Loucy (cell line): ENCODE results near the gene MAPT.

Experiments used
- H2AFZ ChIP-seq: fragments of 200-600 bp; sonication (generic); 2 replicates; pipeline ENCODE4 v1.6.0; 2016; ENCODE audit warnings: antibody characterized with exemption, mild to moderate bottlenecking, low read length, moderate library complexity
- H3F3A ChIP-seq: fragments of 200-600 bp; 2 replicates; pipeline ENCODE4 v1.6.0; 2016; ENCODE audit warnings: antibody characterized with exemption, low read depth, mild to moderate bottlenecking
- H3K27me3 ChIP-seq: fragments of 200-600 bp; sonication (generic); 2 replicates; pipeline ENCODE4 v1.6.1; 2014; ENCODE audit warnings: low read length, mild to moderate bottlenecking; ENCODE audit not compliant: insufficient read depth, poor library complexity, severe bottlenecking
- H3K36me3 ChIP-seq: fragments of 200-600 bp; sonication (generic); 2 replicates; pipeline ENCODE4 v1.6.1; 2016; ENCODE audit warnings: low read length; ENCODE audit not compliant: insufficient read depth
- H3K4me1 ChIP-seq: fragments of 200-600 bp; sonication (generic); 2 replicates; pipeline ENCODE4 v1.5.1; 2014; ENCODE audit warnings: low read length, mild to moderate bottlenecking; ENCODE audit not compliant: insufficient read depth, poor library complexity, severe bottlenecking
- H3K4me2 ChIP-seq: fragments of 200-600 bp; sonication (generic); 2 replicates; pipeline ENCODE4 v1.6.0; 2014; ENCODE audit warnings: antibody characterized with exemption, low read length, low read depth, mild to moderate bottlenecking; ENCODE audit not compliant: poor library complexity, severe bottlenecking
- H3K4me3 ChIP-seq: fragments of 200-600 bp; sonication (generic); 2 replicates; pipeline ENCODE4 v1.5.1; 2014; ENCODE audit warnings: low read length, mild to moderate bottlenecking, mixed read lengths; ENCODE audit not compliant: poor library complexity, severe bottlenecking
- H3K79me2 ChIP-seq: fragments of 200-600 bp; sonication (generic); 2 replicates; pipeline ENCODE4 v1.6.1; 2014; ENCODE audit warnings: low read length; ENCODE audit not compliant: insufficient read depth
- H3K9ac ChIP-seq: fragments of 200-600 bp; sonication (generic); 2 replicates; pipeline ENCODE4 v1.6.0; 2014; ENCODE audit warnings: mild to moderate bottlenecking, low read depth, low read length, moderate library complexity; ENCODE audit not compliant: poor library complexity, severe bottlenecking
- H3K9me2 ChIP-seq: fragments of 200-600 bp; sonication (generic); replicated peaks from 2 replicates; pipeline ENCODE4 v1.6.1; 2016; ENCODE audit warnings: low read depth, low read length, mixed read lengths
- H3K9me3 ChIP-seq: fragments of 200-600 bp; sonication (generic); 2 replicates; pipeline ENCODE4 v1.6.1; 2014; ENCODE audit warnings: mild to moderate bottlenecking, antibody characterized with exemption, low read length, low read depth; ENCODE audit not compliant: insufficient read depth
- H4K20me1 ChIP-seq: fragments of 200-600 bp; sonication (generic); 2 replicates; pipeline ENCODE4 v1.6.0; 2014; ENCODE audit warnings: antibody characterized with exemption, low read length, mild to moderate bottlenecking; ENCODE audit not compliant: insufficient read depth, poor library complexity, severe bottlenecking
- EZH2phosphoT487 ChIP-seq: fragments of 200-600 bp; IDR thresholded peaks from 2 replicates; pipeline ENCODE4 v1.6.1; 2018; ENCODE audit warnings: antibody characterized with exemption, mild to moderate bottlenecking, moderate library complexity, borderline replicate concordance
- TF ChIP-seq, protein P1 (sequence below): fragments of 200-600 bp; sonication (generic); conservative IDR thresholded peaks from 2 replicates; pipeline ENCODE4 v1.5.1; 2014; ENCODE audit warnings: mild to moderate bottlenecking, antibody characterized with exemption, low read length

Gene MAPT

DNA sequence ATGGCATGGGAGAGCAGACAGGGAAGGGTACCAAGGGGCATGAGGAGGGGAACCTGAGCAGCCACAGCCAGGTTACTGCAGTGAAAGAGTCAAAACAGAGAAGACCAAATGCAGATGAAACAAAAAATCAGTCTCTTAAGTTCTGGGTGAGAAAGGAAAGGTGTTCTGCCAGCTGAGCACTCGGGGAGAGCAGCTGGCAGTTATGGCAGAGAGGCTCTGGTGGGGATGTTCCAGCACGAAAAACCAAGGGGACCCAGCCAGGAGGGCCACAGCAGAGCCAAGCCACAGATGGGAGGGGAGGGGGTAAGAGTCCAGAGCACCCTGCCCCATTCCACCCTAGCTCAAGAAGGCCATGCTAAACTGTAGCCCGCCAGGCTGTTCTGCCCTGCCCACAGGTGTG is 136.4 kb downstream of the MAPT start:
- Histone ChIP-seq H3K27me3 (no peaks in the 10 kb centered on the region), H3K4me2 (no peak overlapping the region), H3K9me2 (no peaks in the 10 kb centered on the region), H3K4me3 (no peak overlapping the region), H2AFZ (no peak overlapping the region), H3K9me3 (no peaks in the 10 kb centered on the region), H3K36me3 (peaks cover 70% of the 10 kb centered on the region; the same call in 1 of the 2 replicates), H3K9ac (no peak overlapping the region), H3K4me1 (no peaks in the 10 kb centered on the region), H4K20me1 (no peaks in the 10 kb centered on the region), H3K79me2 (no peaks in the 10 kb centered on the region), H3F3A (no peaks in the 10 kb centered on the region)
- TF ChIP-seq, protein P1, sequence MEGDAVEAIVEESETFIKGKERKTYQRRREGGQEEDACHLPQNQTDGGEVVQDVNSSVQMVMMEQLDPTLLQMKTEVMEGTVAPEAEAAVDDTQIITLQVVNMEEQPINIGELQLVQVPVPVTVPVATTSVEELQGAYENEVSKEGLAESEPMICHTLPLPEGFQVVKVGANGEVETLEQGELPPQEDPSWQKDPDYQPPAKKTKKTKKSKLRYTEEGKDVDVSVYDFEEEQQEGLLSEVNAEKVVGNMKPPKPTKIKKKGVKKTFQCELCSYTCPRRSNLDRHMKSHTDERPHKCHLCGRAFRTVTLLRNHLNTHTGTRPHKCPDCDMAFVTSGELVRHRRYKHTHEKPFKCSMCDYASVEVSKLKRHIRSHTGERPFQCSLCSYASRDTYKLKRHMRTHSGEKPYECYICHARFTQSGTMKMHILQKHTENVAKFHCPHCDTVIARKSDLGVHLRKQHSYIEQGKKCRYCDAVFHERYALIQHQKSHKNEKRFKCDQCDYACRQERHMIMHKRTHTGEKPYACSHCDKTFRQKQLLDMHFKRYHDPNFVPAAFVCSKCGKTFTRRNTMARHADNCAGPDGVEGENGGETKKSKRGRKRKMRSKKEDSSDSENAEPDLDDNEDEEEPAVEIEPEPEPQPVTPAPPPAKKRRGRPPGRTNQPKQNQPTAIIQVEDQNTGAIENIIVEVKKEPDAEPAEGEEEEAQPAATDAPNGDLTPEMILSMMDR, result no peak
- TF ChIP-seq EZH2phosphoT487, result no peak

DNA sequence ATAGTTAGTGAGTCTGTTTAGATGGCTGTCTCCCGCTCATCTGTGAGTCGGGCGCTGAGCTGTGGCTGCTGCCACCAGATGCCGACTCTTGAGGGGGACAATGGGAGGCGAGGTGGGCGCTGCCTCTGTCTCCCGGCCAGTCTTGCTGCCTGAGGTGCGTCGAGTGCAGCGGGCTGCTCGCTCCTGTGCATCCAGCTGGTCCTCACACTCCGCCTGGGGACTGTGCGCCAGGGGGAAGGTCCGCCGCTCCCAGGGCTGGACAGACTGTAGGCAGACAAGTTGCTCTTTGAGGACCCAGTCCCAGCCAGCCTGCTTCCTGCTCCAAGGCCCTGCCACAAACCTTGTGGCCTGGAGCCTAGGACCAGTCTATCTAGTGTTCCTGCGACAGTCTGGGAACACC is 137.1 kb downstream of the MAPT start:
- Histone ChIP-seq H3K36me3 (peaks cover 77% of the 10 kb centered on the region; the same call in 1 of the 2 replicates), H3K79me2 (no peaks in the 10 kb centered on the region), H3F3A (no peaks in the 10 kb centered on the region), H3K4me2 (no peak overlapping the region), H3K9me2 (no peaks in the 10 kb centered on the region), H4K20me1 (no peaks in the 10 kb centered on the region), H2AFZ (no peak overlapping the region), H3K4me3 (no peak overlapping the region), H3K4me1 (no peaks in the 10 kb centered on the region), H3K9ac (no peak overlapping the region), H3K27me3 (no peaks in the 10 kb centered on the region), H3K9me3 (no peaks in the 10 kb centered on the region)
- no peak for TF ChIP-seq EZH2phosphoT487
- TF ChIP-seq, protein P1, result no peak

DNA sequence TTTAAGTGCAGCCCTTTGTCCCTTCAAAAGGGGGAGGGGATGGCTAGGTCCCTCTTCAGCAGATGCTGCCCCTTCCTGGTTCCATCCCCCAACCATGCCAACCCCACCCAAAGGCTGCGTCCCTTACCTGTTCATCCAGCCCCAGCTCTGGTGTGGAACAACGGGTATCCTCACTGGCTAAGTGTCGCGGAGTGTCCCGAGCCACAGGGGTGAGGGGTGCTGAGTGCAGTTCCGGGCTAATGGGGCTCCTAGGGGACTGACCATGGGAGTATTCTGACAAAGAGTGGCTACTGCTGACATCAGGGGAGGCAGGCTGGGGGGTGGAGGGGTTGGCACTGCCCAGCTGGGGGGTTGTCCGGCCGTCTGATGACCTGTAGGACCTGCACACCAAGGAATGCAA is 137.6 kb downstream of the MAPT start:
- Histone ChIP-seq H3K4me3 (no peak overlapping the region), H3K36me3 (peaks cover 82% of the 10 kb centered on the region; the same call in 1 of the 2 replicates), H3K9me2 (no peaks in the 10 kb centered on the region), H3K9me3 (no peaks in the 10 kb centered on the region), H3K4me2 (no peak overlapping the region), H4K20me1 (no peaks in the 10 kb centered on the region), H2AFZ (no peak overlapping the region), H3K27me3 (no peaks in the 10 kb centered on the region), H3F3A (no peaks in the 10 kb centered on the region), H3K9ac (no peak overlapping the region), H3K79me2 (no peaks in the 10 kb centered on the region), H3K4me1 (no peaks in the 10 kb centered on the region)
- TF ChIP-seq, protein P1, result no peak
- no peak for TF ChIP-seq EZH2phosphoT487
